T-helper 2 cell (primary cell): Measurements from ENCODE around the gene AKR1B15.

ENCODE experiments used
- DNase-seq, 5 experiments: peaks; one replicate each; pipeline versions ENCODE4 v3.0.0 to v3.0.0-alpha.2; 2012 to 2022

Gene AKR1B15

DNA sequence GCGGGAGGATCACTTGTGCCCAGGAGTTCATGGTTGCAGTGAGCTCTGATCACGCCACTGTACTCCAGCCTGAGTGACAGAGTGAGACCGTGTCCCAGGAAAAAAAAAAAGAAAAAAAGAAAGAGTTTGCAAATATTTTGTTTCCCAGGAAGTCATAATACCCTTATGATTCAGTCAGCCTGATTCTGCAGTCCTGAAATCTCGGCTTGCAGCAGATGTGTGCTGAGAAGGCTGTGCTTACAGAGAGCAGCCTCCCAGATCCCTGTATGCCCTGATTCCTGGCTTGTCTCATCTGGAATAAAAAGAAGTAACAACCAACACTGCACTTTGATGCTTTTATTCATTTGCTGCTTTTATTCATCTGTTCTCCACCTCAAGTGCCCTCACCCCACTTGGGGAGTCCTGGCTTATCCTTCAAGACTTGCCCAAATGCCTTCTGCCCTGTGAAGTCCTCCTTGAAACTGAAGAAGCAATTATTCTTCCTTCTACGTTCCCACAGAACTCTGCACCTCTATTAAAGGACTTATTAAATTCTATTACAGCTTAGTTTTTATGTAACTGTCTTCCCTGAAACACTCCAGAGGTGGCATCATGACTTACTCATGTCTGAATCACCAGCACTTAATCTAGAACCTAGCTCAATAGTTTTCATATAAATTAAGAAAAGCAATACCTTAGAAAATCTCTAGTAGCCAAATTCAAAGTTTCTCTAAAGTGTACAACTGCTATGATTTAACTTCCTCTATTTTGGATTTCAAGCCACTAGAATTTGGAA is 70.0 kb downstream of the AKR1B15 start:
- DNase-seq, result no peak

- DNase-seq, result no peak
Observed at GRCh38 chr7:134619627-134620331, 70.9 kb downstream of the AKR1B15 start.

DNA sequence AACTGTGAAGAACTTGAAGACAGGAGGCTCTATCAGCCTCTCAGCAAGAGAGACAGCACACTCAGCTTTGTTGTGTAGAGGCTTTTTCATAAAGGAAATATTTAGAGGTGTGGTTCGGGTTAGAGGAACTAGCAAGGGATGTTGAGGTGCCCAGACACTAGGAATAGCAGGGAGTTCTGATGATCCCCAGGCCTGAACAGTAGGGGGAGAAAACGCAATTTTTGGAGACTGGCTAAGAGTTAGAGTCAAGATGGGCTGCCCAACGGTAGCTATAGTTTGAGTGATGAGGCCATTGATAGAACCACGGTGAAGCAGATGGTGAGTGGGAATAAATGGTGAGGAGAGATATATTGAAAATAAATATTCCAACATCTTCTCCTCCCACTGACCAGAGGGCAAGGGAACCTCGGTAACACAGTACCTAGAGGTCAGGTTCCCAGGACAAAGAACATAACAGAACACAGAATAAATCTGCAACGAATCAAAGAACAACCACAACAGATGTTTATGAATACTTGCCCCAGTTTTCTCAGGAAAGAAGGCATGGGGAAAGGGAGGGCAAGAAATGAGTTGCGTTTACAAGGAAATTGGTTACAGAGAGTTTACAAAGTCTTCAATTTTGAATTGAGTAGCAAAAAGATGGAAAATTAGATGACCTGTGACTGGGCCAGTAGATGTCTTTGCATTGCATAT is 73.5 kb downstream of the AKR1B15 start:
- DNase-seq, result no peak

DNA sequence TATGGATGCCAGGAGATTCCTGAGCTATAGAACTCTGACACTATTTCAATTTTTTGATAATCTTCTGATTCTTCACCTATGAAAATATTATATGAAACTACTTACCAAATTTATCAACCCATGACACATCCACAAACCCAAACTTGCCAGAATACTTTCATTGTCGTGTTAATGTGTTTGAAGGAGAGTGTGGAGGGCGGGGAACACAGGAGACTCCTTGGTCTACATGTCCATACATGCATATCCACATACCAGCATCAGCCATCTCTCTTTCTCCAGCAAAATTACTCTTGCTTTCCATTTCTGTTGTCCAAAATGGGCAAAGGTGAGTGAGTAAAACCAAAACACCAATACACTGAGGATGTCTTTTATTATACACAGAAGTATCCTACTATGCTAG is 74.3 kb downstream of the AKR1B15 start:
- no peak for DNase-seq

GRCh38 chr7:134625550-134625949 is 76.6 kb downstream of the AKR1B15 start:
- DNase-seq, result no peak

- DNase-seq, result no peak
Observed at GRCh38 chr7:134627109-134627774, 78.3 kb downstream of the AKR1B15 start.

DNA sequence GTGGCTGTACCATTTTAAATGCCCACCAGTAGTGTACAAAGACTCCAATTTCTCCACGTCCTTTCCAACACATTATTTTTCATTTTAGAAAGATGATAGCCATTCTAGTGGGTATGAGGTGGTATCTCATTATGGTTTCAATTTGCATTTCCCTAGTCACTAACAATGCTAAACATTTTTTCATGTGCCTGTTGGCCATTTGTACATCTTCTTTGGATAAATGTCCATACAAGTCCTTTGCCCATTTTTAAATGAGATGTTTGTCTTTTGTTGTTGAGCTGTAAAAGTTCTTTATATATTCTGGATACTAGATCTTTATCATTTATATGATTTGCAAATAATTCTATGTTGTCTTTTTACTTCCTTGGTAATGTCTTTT is 78.9 kb downstream of the AKR1B15 start:
- no peak for DNase-seq

DNA sequence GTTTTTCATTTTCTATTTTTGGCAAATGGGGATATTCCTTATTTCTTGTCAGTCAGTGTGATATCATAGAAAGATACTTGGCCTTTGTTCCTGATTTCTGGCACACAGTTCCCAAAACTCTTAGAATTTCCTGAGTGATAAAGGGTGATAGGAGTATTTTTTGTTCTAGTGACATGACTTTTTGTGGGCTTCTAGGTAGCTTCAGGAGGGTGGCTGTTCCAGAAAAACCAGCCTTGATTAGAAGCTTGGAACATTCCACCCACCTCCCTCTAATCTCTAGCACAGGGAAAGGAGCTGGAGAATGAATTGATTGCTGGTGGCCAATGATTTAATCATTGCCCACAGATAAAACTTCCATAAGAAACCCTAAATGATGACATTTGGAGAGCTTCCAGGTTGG is 80.5 kb downstream of the AKR1B15 start:
- DNase-seq, result no peak
